ENCODE results near the gene PLGLB2. TPM values are rescaled to one million over a fixed set of nuclear protein-coding genes. Genes with fewer than 3 reads are reported as not detected.
"Not testable (repeated sequence)": the region's sequence is repeated elsewhere in the genome, so short reads cannot be mapped to it uniquely, and the experiment has no call there.

PLGLB2 gene
- total and polyA plus RNA-seq, 5 donors, result 0.43 to 1.1 (median 0.54) TPM; not detected in 1

GRCh38 chr2:87754759-87755158 is 6.9 kb downstream of the PLGLB2 start:
- H3K4me1 ChIP-seq (ENCODE audit: control insufficient read depth, insufficient read depth, low read length); H3K27ac ChIP-seq (ENCODE audit: low read length); H3K9me3 ChIP-seq (ENCODE audit: control insufficient read depth, low read length); H3K27me3 ChIP-seq (ENCODE audit: control insufficient read depth, insufficient read depth); DNase-seq; intact Hi-C loops (cut with DNase I); H3K4me3 ChIP-seq (ENCODE audit: low read length); ATAC-seq: not testable (repeated sequence)
- WGBS, result 86% methylated on average over 3 of the region's 4 CpGs

Other genes starting within 250 kb of the PLGLB2 start
- 1 to 10 TPM; 2.6 to 5.1 (median 3.5) TPM for gene RGPD2, start 77.7 kb downstream of the PLGLB2 start, total RNA-seq
- gene RGPD2, start 77.7 kb downstream of the PLGLB2 start, polyA plus RNA-seq, result 0.41 TPM

Data from right cardiac atrium (tissue), 5 donors.